Neural cell (in vitro differentiated cells): Measurements from ENCODE around the gene SDCCAG8. TPM values are rescaled to one million over a fixed set of nuclear protein-coding genes. Genes with fewer than 3 reads are reported as not detected.

Experiments
- polyA plus RNA-seq: library from polyadenylated mRNA; depleted of rRNA; stranded (reverse); fragments of >200 nt; gene quantifications from 2 replicates; pipeline ENCODE4 v1.2.3, GENCODE V29; 2014
- small RNA-seq, 3 experiments: library from RNA; depleted of rRNA; stranded (forward); fragments of <200 nt; gene quantifications; one replicate each; pipeline ENCODE3, GENCODE V24; 2012

Gene SDCCAG8
- polyA plus RNA-seq, 1 donor from 2014 or later: 32.2 TPM

Small RNAs within 50 kb of the gene (small RNA-seq; reads per million reads assigned to genes)
- gene MIR4677: 0 to 3.0 (median 1.1) reads per million in 3 experiments

Other genes with a start within 250 kb of the SDCCAG8 start
- 383 and 403 TPM in 2 replicates for gene CEP170, start 760 bp upstream of the SDCCAG8 start, polyA plus RNA-seq